Measurements from ENCODE around the gene KCTD18. TPM values are rescaled to one million over a fixed set of nuclear protein-coding genes. Genes with fewer than 3 reads are reported as not detected.

The KCTD18 gene
- total RNA-seq = 14.4 TPM

DNA sequence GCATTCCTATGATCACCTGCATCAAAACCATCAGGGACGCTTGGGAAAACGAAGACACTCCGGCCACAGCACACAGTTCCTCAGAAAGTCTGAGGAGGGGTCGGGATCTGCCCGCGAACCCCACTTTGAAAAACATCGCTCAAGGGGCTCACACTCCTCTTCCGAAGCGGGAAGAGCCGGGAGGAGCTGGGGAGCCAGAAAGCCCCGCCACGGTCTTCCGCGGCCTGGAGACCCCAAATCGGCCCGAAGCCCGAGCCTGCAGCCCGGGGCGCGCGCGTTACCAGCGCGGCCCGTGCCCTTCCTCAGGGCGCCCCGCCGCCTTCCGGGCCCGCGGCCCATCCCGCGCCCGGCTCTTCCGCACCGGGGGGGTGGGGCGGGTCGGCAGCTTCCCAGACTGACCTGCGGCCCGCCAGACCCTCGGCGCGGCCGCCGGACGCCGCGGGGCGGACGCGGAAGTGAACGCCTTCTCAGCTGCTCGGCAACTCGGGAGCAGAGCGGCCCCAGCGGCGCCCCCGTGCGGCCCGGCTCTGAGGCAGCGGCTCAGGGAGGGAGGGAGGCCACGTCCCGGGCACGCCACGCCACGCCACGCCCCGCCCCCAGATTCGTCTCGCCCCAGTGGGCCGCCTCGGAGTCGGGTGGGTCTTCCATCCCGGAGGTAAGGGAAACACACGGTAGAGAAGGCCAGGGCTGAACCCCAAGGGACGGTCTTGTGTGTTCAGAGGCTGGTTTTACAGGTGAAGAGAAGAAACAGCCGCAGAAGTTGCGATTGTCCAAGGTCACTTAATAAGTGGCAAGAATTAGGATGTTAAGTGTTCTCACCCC, at the start of gene KCTD18:
Gene KCTD18, minus strand, starts transcription at position 457 of the 822 bp plus-strand sequence. CDS start 3,052 bp downstream, outside the sequence.

DNA sequence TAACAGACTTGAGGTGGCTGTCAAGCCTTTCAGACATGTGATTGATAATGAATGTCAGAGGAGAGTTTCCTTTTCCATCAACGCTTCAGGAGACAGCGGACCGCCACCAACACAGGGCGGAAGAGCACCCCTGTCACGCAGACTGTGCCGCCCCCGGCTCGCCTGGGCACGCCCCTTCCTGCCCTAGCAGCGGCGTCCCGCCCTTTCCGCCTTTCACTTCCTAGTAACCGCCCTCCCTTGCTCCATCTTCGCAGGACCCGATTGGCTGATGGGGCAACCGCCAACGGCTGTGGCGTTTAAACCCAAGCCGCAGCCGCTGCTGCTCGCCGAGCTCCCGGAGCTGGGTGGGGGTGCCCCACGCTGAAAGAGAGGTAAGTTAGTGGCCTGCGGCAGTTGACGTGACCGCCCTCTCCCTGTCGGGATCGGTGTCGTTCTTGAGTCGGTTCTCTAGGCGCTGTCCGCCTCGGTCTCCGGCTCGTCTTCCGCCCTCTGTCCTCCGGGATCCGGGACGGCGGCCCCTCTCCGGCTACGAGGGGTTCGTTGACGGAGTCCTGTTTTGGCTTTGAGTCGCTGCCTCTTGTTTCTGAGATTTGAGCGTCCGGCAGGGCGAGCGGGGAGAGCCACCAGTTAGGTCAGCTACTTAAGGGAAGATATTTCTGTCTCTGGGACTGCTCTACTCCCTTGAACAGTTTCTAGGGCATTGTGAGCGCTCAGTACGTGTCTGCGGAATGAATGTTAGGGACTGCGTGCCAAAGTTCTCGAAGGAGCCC, 16.2 kb upstream of the KCTD18 start, which contains the start of gene SGO2:
Gene SGO2, plus strand, starts transcription at position 326 of the 770 bp plus-strand sequence. CDS start 6,769 bp downstream, outside the sequence.

Other genes with a start within 250 kb of the KCTD18 start
- gene SPATS2L, start 203.4 kb downstream of the KCTD18 start, total RNA-seq = 66.2 TPM
- 4.6 TPM for gene SGO2, start 16.1 kb upstream of the KCTD18 start, total RNA-seq
- 2.8 TPM for gene AOX1, start 75.9 kb upstream of the KCTD18 start, total RNA-seq